Transverse colon (tissue), 3 donors: ENCODE results near the gene MEIOC.

Experiments
- CTCF ChIP-seq, 5 experiments: fragments of 200-600 bp in 3 of 5; fragments of 450-650 bp in 2 of 5; sonication (generic) in 3 of 5; IDR thresholded peaks; 1 replicate in 2 of 5; 2 replicates in 3 of 5; pipeline ENCODE4 v1.5.1; 2016 to 2017; ENCODE audit warnings: antibody characterized with exemption in 5 of 5, inconsistent platforms in 3 of 5, mild to moderate bottlenecking in 2 of 5, moderate library complexity in 1 of 5
- POLR2A ChIP-seq: fragments of 450-650 bp; IDR thresholded peaks from one replicate; pipeline ENCODE4 v1.6.1; 2016; ENCODE audit warnings: antibody characterized with exemption, mild to moderate bottlenecking, moderate library complexity

DNA sequence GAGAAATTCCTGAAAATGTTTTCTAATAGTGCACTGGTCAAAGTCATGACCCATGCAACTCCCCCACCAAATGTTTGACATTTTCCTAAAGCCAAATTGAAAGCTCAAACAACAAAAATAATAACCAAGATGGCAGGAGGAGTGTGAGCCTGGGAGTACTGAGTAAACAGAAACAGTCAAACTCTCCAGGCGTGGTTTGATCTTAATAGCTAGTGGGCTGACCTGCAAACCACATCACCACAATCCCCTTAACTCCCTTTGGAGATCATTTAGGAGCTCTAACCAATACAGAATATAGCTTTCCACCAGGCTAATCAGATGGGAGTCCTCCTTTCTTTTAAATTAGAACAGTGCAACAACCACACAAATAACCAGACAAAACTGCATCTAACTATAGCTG is 19.2 kb upstream of the MEIOC start:
- TF ChIP-seq CTCF (IDR thresholded peaks at IDR 0.05): no peak
- no peak for TF ChIP-seq POLR2A
